ENCODE measurements around the gene SREBF2.

The SREBF2 gene

GRCh38 chr22:41832553-41833368, at the start of gene SREBF2:
Gene SREBF2 (plus strand): TSS chr22:41833105. CDS start chr22:41833271, 166 bp downstream.
- in situ Hi-C loops (cut with HindIII; ENCODE audit: low sequenced_read_pairs): no loop called here

GRCh38 chr22:41787331-41787730, 45.6 kb upstream of the SREBF2 start:
- in situ Hi-C loops (cut with HindIII; ENCODE audit: low sequenced_read_pairs): no loop called here

GRCh38 chr22:41793871-41794270, 39.0 kb upstream of the SREBF2 start:
- in situ Hi-C loops (cut with HindIII; ENCODE audit: low sequenced_read_pairs): no loop called here

- in situ Hi-C loops (cut with HindIII; ENCODE audit: low sequenced_read_pairs): no loop called here
Measured at GRCh38 chr22:41798736-41799135, 34.2 kb upstream of the SREBF2 start.

- in situ Hi-C loops (cut with HindIII; ENCODE audit: low sequenced_read_pairs): no loop called here
Measured at GRCh38 chr22:41799486-41800347, 33.2 kb upstream of the SREBF2 start.

GRCh38 chr22:41800348-41801146, 32.4 kb upstream of the SREBF2 start, which contains the start of gene CCDC134:
Gene CCDC134 (plus strand): TSS chr22:41800679. CDS start chr22:41808891, 8,212 bp downstream.
- in situ Hi-C loops (cut with HindIII; ENCODE audit: low sequenced_read_pairs): no loop called here

- in situ Hi-C loops (cut with HindIII; ENCODE audit: low sequenced_read_pairs): no loop called here
Measured at GRCh38 chr22:41801147-41801819, 31.6 kb upstream of the SREBF2 start.

GRCh38 chr22:41801886-41802285, 31.0 kb upstream of the SREBF2 start:
- in situ Hi-C loops (cut with HindIII; ENCODE audit: low sequenced_read_pairs): no loop called here

GRCh38 chr22:41805639-41806038, 27.3 kb upstream of the SREBF2 start:
- in situ Hi-C loops (cut with HindIII; ENCODE audit: low sequenced_read_pairs): no loop called here

- in situ Hi-C loops (cut with HindIII; ENCODE audit: low sequenced_read_pairs): no loop called here
Measured at GRCh38 chr22:41808400-41808799, 24.5 kb upstream of the SREBF2 start.

- in situ Hi-C loops (cut with HindIII; ENCODE audit: low sequenced_read_pairs): no loop called here
Measured at GRCh38 chr22:41810022-41810421, 22.9 kb upstream of the SREBF2 start.

- in situ Hi-C loops (cut with HindIII; ENCODE audit: low sequenced_read_pairs): no loop called here
Measured at GRCh38 chr22:41812805-41813545, 19.9 kb upstream of the SREBF2 start.

GRCh38 chr22:41813726-41814410, 19.0 kb upstream of the SREBF2 start:
- in situ Hi-C loops (cut with HindIII; ENCODE audit: low sequenced_read_pairs): no loop called here

GRCh38 chr22:41815716-41816115, 17.2 kb upstream of the SREBF2 start:
- in situ Hi-C loops (cut with HindIII; ENCODE audit: low sequenced_read_pairs): no loop called here

GRCh38 chr22:41816241-41816640, 16.7 kb upstream of the SREBF2 start:
- in situ Hi-C loops (cut with HindIII; ENCODE audit: low sequenced_read_pairs): no loop called here

GRCh38 chr22:41816871-41817270, 16.0 kb upstream of the SREBF2 start:
- in situ Hi-C loops (cut with HindIII; ENCODE audit: low sequenced_read_pairs): no loop called here

GRCh38 chr22:41818011-41818410, 14.9 kb upstream of the SREBF2 start:
- in situ Hi-C loops (cut with HindIII; ENCODE audit: low sequenced_read_pairs): no loop called here

- in situ Hi-C loops (cut with HindIII; ENCODE audit: low sequenced_read_pairs): no loop called here
Measured at GRCh38 chr22:41818596-41818995, 14.3 kb upstream of the SREBF2 start.

- in situ Hi-C loops (cut with HindIII; ENCODE audit: low sequenced_read_pairs): no loop called here
Measured at GRCh38 chr22:41819257-41819656, 13.6 kb upstream of the SREBF2 start.
